A673 (cell line): Measurements from ENCODE around the gene UCP1. TPM values are rescaled to one million over a fixed set of nuclear protein-coding genes. Genes with fewer than 3 reads are reported as not detected.

Experiments used
- BruUV-seq: library from RNA; stranded (reverse); fragments of 400-500 nt; replicated peaks from 2 replicates; lab custom pipeline; 2021; lab: Mats Ljungman, UMichigan
- CTCF ChIA-PET: fragments of 300-600 bp; sonication (Branson Sonifier 250); formaldehyde crosslinking; loops from one replicate; lab custom pipeline; 2022; ENCODE audit warnings: antibody characterized with exemption; lab: Charles Lee
- POLR2A ChIA-PET: fragments of 300-600 bp; sonication (Branson Sonifier 250); formaldehyde crosslinking; loops from one replicate; lab custom pipeline; 2022; ENCODE audit warnings: antibody characterized with exemption; ENCODE audit not compliant: low non-redundant PET; lab: Charles Lee
- DNase-seq: peaks from one replicate; pipeline ENCODE4 v3.0.0-alpha.2; 2015; ENCODE audit warnings: low spot score
- H3K27ac ChIP-seq: fragments of 200-600 bp; sonication (generic); 2 replicates; pipeline ENCODE4 v1.5.1; 2016; ENCODE audit warnings: mixed run types, low read depth, mild to moderate bottlenecking, mixed read lengths, antibody characterized with exemption, low read length; ENCODE audit not compliant: poor library complexity, severe bottlenecking
- H3K27me3 ChIP-seq: fragments of 200-600 bp; sonication (generic); replicated peaks from 2 replicates; pipeline ENCODE4 v1.6.1; 2017; ENCODE audit warnings: mixed run types, low read depth, mild to moderate bottlenecking, mixed read lengths, antibody characterized with exemption, low read length; ENCODE audit not compliant: insufficient read depth, poor library complexity
- H3K36me3 ChIP-seq: fragments of 200-600 bp; sonication (generic); 2 replicates; pipeline ENCODE4 v1.6.1; 2016; ENCODE audit warnings: mixed run types, mild to moderate bottlenecking, mixed read lengths, antibody characterized with exemption, low read length; ENCODE audit not compliant: insufficient read depth, poor library complexity, severe bottlenecking
- H3K4me1 ChIP-seq: fragments of 200-600 bp; sonication (generic); 2 replicates; pipeline ENCODE4 v1.6.1; 2017; ENCODE audit warnings: mixed run types, mild to moderate bottlenecking, mixed read lengths, antibody characterized with exemption, low read length; ENCODE audit not compliant: insufficient read depth, poor library complexity, severe bottlenecking
- H3K4me3 ChIP-seq: fragments of 200-600 bp; sonication (generic); 2 replicates; pipeline ENCODE4 v1.5.1; 2016; ENCODE audit warnings: low read depth, mixed run types, mild to moderate bottlenecking, mixed read lengths, low read length; ENCODE audit not compliant: poor library complexity, severe bottlenecking
- H3K9me3 ChIP-seq: fragments of 200-600 bp; sonication (generic); 2 replicates; pipeline ENCODE4 v1.6.1; 2016; ENCODE audit warnings: mixed run types, low read depth, mild to moderate bottlenecking, mixed read lengths, antibody characterized with exemption, low read length; ENCODE audit not compliant: poor library complexity, severe bottlenecking
- CTCF ChIP-seq: fragments of 300-800, 200-600 bp; sonication (generic); conservative IDR thresholded peaks from 2 replicates; pipeline ENCODE4 v1.5.1; 2017; ENCODE audit warnings: low read depth, mild to moderate bottlenecking, antibody characterized with exemption, low read length, moderate library complexity, mixed read lengths
- EZH2 ChIP-seq: fragments of 200-600 bp; sonication (generic); IDR thresholded peaks from 2 replicates; pipeline ENCODE4 v1.6.1; 2017; ENCODE audit warnings: borderline replicate concordance, low read depth, mild to moderate bottlenecking, mixed read lengths, antibody characterized with exemption, low read length; ENCODE audit not compliant: poor library complexity, severe bottlenecking
- intact Hi-C: fragments of 100-400 bp; cut with micrococcal nuclease; formaldehyde crosslinking; loops from one replicate; pipeline ENCODE4 v1.10.0; 2022; ENCODE audit not compliant: unreplicated experiment
- total RNA-seq: library from RNA; stranded (reverse); gene quantifications from 2 replicates; pipeline ENCODE4 v1.2.3, GENCODE V29; 2021

Gene UCP1
- total RNA-seq, 1 experiment from 2014 or later = not detected

- CTCF ChIA-PET = interaction anchor here (0.6 to 1.5 kb wide), 4 partner anchors 9 to 277 kb away, joined by 3 to 4 read pairs (median 4); no protein-coding TSS in a partner anchor
- Histone ChIP-seq H3K9me3 (no peaks in the 10 kb centered on the region), H3K36me3 (no peaks in the 10 kb centered on the region), H3K27ac (no peak overlapping the region), H3K27me3 (no peaks in the 10 kb centered on the region), H3K4me1 (peaks cover 4% of the 10 kb centered on the region), H3K4me3 (no peak overlapping the region)
- intact Hi-C loops = loop anchor here (2.0 kb wide), 1 partner anchor 247 kb away; no protein-coding TSS in a partner anchor
- TF ChIP-seq CTCF = no peak
- no peak for TF ChIP-seq EZH2
- POLR2A ChIA-PET = no interaction called here
- no peak for DNase-seq
- no TSS peak for BruUV-seq
Observed at GRCh38 chr4:140607852-140608251, 39.1 kb upstream of the UCP1 start.

- Histone ChIP-seq H3K27me3 (no peaks in the 10 kb centered on the region), H3K27ac (no peak overlapping the region), H3K36me3 (no peaks in the 10 kb centered on the region), H3K9me3 (no peaks in the 10 kb centered on the region), H3K4me1 (peaks cover 2% of the 10 kb centered on the region), H3K4me3 (no peak overlapping the region)
- no peak for TF ChIP-seq CTCF
- no peak for TF ChIP-seq EZH2
- DNase-seq = no peak
- ChIA-PET POLR2A (no interaction called here), CTCF (no interaction called here)
- BruUV-seq = no TSS peak
- intact Hi-C loops = no loop called here
Observed at GRCh38 chr4:140604544-140604943, 35.8 kb upstream of the UCP1 start.

GRCh38 chr4:140603286-140603685 is 34.5 kb upstream of the UCP1 start:
- Histone ChIP-seq H3K27ac (no peak overlapping the region), H3K27me3 (no peaks in the 10 kb centered on the region), H3K4me3 (no peak overlapping the region), H3K4me1 (no peaks in the 10 kb centered on the region), H3K36me3 (no peaks in the 10 kb centered on the region), H3K9me3 (no peaks in the 10 kb centered on the region)
- no peak for TF ChIP-seq EZH2
- TF ChIP-seq CTCF = no peak
- intact Hi-C loops = no loop called here
- peak; percentile 18 for DNase-seq
- POLR2A ChIA-PET = no interaction called here
- no TSS peak for BruUV-seq
- CTCF ChIA-PET = no interaction called here
